ENCODE data around the gene SLX4IP.

SLX4IP gene

DNA sequence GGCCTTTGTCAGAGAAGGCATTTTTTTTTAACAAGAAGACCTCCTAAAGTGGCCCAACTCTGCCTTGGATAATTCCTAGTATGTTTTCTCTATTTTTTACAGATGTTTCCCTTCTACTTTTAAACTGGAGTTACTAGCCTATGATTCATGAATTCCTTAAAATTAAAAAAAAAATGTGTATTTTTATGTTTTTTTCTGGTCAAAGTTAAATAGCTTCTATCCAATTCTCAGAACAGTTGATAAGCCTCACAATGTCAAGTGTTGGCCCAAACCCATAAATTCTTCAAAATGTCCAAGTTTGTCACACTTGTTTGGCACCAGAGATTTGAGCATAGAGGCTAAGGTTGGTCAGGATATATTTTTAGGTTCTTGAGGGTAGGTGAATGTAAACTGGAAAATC lies 174.7 kb downstream of the SLX4IP start:
- TF ChIP-seq TAF1 (IDR thresholded peaks at IDR 0.05; ENCODE audit: low read depth) (no peak), EGR1 (IDR thresholded peaks at IDR 0.05) (no peak), TCF12 (IDR thresholded peaks at IDR 0.05; ENCODE audit: low read depth) (no peak)
- TF ChIP-seq, protein P1, sequence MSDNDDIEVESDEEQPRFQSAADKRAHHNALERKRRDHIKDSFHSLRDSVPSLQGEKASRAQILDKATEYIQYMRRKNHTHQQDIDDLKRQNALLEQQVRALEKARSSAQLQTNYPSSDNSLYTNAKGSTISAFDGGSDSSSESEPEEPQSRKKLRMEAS (IDR thresholded peaks at IDR 0.05) = no peak

DNA sequence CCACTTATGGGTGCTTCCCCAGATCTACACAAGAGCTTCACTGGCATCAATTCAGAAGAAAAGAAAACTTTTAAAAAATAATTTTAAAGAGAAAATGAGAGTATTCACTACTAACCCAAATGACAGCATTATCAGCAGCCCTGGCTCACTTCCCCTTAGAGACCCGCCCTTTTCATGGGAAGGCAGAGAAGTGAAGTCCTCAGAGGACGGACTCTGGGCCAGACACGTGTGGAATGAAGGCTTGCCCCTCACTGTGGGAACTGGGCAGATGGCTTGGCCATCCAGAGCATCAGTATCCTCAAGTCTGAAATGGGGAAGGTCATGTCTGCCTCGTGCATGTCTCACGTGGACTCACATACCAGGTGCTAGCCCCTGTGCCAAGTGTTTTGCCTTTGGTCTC lies 175.1 kb downstream of the SLX4IP start:
- TF ChIP-seq EP300 (IDR thresholded peaks at IDR 0.05; ENCODE audit: borderline replicate concordance) = no peak
- no peak for TF ChIP-seq TAF1 (IDR thresholded peaks at IDR 0.05; ENCODE audit: low read depth)
- no peak for TF ChIP-seq CEBPB (IDR thresholded peaks at IDR 0.05)
- TF ChIP-seq, protein P2, sequence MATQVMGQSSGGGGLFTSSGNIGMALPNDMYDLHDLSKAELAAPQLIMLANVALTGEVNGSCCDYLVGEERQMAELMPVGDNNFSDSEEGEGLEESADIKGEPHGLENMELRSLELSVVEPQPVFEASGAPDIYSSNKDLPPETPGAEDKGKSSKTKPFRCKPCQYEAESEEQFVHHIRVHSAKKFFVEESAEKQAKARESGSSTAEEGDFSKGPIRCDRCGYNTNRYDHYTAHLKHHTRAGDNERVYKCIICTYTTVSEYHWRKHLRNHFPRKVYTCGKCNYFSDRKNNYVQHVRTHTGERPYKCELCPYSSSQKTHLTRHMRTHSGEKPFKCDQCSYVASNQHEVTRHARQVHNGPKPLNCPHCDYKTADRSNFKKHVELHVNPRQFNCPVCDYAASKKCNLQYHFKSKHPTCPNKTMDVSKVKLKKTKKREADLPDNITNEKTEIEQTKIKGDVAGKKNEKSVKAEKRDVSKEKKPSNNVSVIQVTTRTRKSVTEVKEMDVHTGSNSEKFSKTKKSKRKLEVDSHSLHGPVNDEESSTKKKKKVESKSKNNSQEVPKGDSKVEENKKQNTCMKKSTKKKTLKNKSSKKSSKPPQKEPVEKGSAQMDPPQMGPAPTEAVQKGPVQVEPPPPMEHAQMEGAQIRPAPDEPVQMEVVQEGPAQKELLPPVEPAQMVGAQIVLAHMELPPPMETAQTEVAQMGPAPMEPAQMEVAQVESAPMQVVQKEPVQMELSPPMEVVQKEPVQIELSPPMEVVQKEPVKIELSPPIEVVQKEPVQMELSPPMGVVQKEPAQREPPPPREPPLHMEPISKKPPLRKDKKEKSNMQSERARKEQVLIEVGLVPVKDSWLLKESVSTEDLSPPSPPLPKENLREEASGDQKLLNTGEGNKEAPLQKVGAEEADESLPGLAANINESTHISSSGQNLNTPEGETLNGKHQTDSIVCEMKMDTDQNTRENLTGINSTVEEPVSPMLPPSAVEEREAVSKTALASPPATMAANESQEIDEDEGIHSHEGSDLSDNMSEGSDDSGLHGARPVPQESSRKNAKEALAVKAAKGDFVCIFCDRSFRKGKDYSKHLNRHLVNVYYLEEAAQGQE (IDR thresholded peaks at IDR 0.05; ENCODE audit: low read depth) = no peak
- no peak for TF ChIP-seq CREB1 (IDR thresholded peaks at IDR 0.05; ENCODE audit: low read depth)
- TF ChIP-seq FOXM1 (IDR thresholded peaks at IDR 0.05; ENCODE audit: borderline replicate concordance, low read depth) = no peak
- TF ChIP-seq, protein P3, sequence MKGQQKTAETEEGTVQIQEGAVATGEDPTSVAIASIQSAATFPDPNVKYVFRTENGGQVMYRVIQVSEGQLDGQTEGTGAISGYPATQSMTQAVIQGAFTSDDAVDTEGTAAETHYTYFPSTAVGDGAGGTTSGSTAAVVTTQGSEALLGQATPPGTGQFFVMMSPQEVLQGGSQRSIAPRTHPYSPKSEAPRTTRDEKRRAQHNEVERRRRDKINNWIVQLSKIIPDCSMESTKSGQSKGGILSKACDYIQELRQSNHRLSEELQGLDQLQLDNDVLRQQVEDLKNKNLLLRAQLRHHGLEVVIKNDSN (IDR thresholded peaks at IDR 0.05) = no peak
- TF ChIP-seq YY1 (IDR thresholded peaks at IDR 0.05; ENCODE audit: low read depth) = no peak
- TF ChIP-seq, protein P1 (IDR thresholded peaks at IDR 0.05) = no peak
- TF ChIP-seq RAD21 (IDR thresholded peaks at IDR 0.05; ENCODE audit: low read depth) = no peak
- no peak for TF ChIP-seq TCF12 (IDR thresholded peaks at IDR 0.05; ENCODE audit: low read depth)
- no peak for TF ChIP-seq TEAD4 (IDR thresholded peaks at IDR 0.05)
- no peak for TF ChIP-seq EGR1 (IDR thresholded peaks at IDR 0.05)
- no peak for TF ChIP-seq NFIC (IDR thresholded peaks at IDR 0.05)
- TF ChIP-seq ZBTB7A (IDR thresholded peaks at IDR 0.05; ENCODE audit: low read depth) = no peak

DNA sequence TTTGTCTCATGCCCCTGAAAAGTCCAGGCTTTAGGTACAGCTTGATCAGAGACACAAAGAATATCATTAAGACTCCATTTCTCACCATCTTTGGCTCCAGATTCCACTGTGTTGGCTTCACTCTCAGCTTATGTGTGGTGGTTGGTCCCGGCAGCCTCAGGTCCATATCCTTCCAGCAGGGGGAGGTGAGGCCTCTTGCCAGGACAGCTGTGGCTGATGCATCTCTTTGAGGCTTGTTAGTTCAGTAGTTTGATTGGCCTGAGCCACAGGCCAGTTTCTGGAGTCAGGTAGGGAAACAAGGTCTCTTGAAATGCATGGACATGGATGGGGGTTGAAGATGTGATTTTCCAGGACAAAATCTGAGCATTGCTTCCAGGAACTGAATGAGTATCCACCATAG lies 176.3 kb downstream of the SLX4IP start:
- TF ChIP-seq EP300 (IDR thresholded peaks at IDR 0.05; ENCODE audit: borderline replicate concordance) = no peak
- TF ChIP-seq TCF12 (IDR thresholded peaks at IDR 0.05; ENCODE audit: low read depth) = no peak
- TF ChIP-seq CREB1 (IDR thresholded peaks at IDR 0.05; ENCODE audit: low read depth) = no peak
- TF ChIP-seq, protein P3 (IDR thresholded peaks at IDR 0.05) = no peak
- peak; percentile 40 for TF ChIP-seq RAD21 (IDR thresholded peaks at IDR 0.05; ENCODE audit: low read depth)
- no peak for TF ChIP-seq TEAD4 (IDR thresholded peaks at IDR 0.05)
- TF ChIP-seq, protein P2 (IDR thresholded peaks at IDR 0.05; ENCODE audit: low read depth) = no peak
- TF ChIP-seq TAF1 (IDR thresholded peaks at IDR 0.05; ENCODE audit: low read depth) = no peak

DNA sequence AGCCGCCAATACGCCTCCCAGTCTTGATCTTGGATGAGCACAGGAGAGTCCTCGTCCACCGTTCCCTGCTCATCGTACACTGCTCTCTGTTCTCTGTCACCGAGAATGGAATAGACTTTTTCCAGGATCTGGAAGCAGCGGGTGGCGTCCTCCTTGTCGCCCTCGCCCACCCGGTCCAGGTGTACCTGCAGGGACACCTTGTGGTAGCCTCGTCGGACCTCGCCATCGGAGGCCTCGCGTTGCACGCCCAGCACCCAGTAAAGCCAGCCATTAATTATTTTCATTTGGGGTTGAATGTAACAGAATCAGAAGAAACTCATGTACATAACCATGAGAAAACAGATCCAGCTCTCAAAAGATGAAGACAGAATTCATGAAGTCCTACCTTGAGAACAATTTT lies 178.8 kb downstream of the SLX4IP start:
- TF ChIP-seq RAD21 (IDR thresholded peaks at IDR 0.05; ENCODE audit: low read depth) (no peak), TCF12 (IDR thresholded peaks at IDR 0.05; ENCODE audit: low read depth) (no peak), ZBTB7A (IDR thresholded peaks at IDR 0.05; ENCODE audit: low read depth) (no peak), TAF1 (IDR thresholded peaks at IDR 0.05; ENCODE audit: low read depth) (no peak), NFIC (IDR thresholded peaks at IDR 0.05) (no peak)
- TF ChIP-seq, protein P1 (IDR thresholded peaks at IDR 0.05) = no peak

DNA sequence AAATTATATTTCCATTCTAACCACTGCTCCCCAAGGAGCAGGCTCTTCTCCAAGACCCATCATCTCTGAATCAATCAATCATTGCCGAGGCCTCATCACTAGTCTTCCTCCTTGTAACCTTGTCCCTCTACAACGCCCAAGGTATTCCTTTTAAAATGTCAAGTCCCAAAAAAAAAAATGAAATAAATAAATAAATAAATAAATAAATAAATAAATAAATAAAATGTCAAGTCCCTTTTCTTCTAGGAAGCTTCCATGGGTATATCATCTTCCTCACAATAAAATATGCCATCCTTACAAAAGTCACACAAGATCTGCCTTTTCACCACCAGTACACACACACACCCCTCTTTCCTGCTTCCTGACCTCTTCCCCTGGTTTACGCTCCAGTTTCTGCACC lies 181.1 kb downstream of the SLX4IP start:
- no peak for TF ChIP-seq CREB1 (IDR thresholded peaks at IDR 0.05; ENCODE audit: low read depth)
- TF ChIP-seq, protein P1 (IDR thresholded peaks at IDR 0.05) = no peak

DNA sequence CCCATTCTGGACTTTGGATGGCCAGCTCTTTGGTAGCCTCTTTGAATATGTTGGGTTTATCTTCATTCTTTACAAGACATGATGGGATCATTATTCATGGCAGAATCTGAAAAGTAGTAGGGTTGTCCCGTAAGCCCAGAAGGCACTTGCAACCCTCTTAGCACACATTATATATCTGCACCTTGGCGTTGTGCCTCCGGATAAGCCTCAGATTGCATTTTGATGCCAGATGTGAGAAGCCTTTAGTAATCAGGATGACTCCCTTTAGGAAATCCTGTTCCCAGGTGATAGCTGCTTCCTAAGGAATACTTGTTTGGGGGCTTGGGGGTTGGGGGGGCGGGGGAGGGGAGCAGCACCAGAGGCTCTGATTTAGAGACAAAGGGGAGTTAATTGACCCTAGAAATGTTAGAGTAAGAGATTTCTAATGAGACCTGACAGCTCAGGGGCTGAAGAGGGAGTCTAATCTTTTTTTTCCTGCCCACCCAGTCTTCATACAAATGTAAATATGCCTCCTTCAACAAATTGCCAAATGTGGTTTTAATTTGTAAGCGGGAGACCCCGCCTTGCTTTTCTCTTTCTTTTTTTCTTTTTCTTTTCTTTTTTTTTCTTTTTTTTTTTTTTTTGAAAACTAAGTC lies 183.6 kb downstream of the SLX4IP start:
- TF ChIP-seq TEAD4 (IDR thresholded peaks at IDR 0.05) = no peak
- TF ChIP-seq, protein P3 (IDR thresholded peaks at IDR 0.05) = no peak
- no peak for TF ChIP-seq FOXM1 (IDR thresholded peaks at IDR 0.05; ENCODE audit: borderline replicate concordance, low read depth)
- TF ChIP-seq TAF1 (IDR thresholded peaks at IDR 0.05; ENCODE audit: low read depth) = no peak
- no peak for TF ChIP-seq YY1 (IDR thresholded peaks at IDR 0.05; ENCODE audit: low read depth)
- TF ChIP-seq, protein P2 (IDR thresholded peaks at IDR 0.05; ENCODE audit: low read depth) = no peak
- TF ChIP-seq EGR1 (IDR thresholded peaks at IDR 0.05) = no peak
- TF ChIP-seq RAD21 (IDR thresholded peaks at IDR 0.05; ENCODE audit: low read depth) = no peak
- TF ChIP-seq TCF12 (IDR thresholded peaks at IDR 0.05; ENCODE audit: low read depth) = no peak
- no peak for TF ChIP-seq NFIC (IDR thresholded peaks at IDR 0.05)
- TF ChIP-seq, protein P1 (IDR thresholded peaks at IDR 0.05) = no peak
- TF ChIP-seq CREB1 (IDR thresholded peaks at IDR 0.05; ENCODE audit: low read depth) = no peak
- TF ChIP-seq ZBTB7A (IDR thresholded peaks at IDR 0.05; ENCODE audit: low read depth) = no peak
- TF ChIP-seq EP300 (IDR thresholded peaks at IDR 0.05; ENCODE audit: borderline replicate concordance) = no peak
- TF ChIP-seq CEBPB (IDR thresholded peaks at IDR 0.05) = no peak
